ENCODE data around the gene CHAT.

- TF ChIP-seq CTCF (IDR thresholded peaks at IDR 0.05) = no peak
- TF ChIP-seq POLR2A (IDR thresholded peaks at IDR 0.05) = no peak
These were observed 17.9 kb upstream of the CHAT start for GRCh38 chr10:49595713-49596492.

Data from body of pancreas (tissue), 4 donors.